ENCODE data around the gene OR3A2. TPM values are rescaled to one million over a fixed set of nuclear protein-coding genes. Genes with fewer than 3 reads are reported as not detected.
A peak's percentile ranks its signal among the peaks of the same experiment; 100 is the strongest.
"Not testable (repeated sequence)": the region's sequence is repeated elsewhere in the genome, so short reads cannot be mapped to it uniquely, and the experiment has no call there.

Gene OR3A2
- under 1 TPM; 0.24 to 0.87 TPM for total RNA-seq
- polyA plus RNA-seq (ENCODE audit: insufficient read length in 6 of 6) = under 1 TPM; 0.08 to 0.77 (median 0.13) TPM
- long read RNA-seq, donor 1 = 0 reads
- long read RNA-seq, donor 2 = 0 reads
- long read RNA-seq, donor 3 = 0 reads
- long read RNA-seq, donor 4 = 0 reads
- long read RNA-seq, donor 5 = 0 reads
- long read RNA-seq, donor 6 = 0 reads
- long read RNA-seq, donor 7 = 0 reads
- long read RNA-seq, donor 8 = 0 reads
- long read RNA-seq, donor 9 = 0 reads
- long read RNA-seq, donor 10 = 0 reads
- long read RNA-seq, donor 11 = 0 reads
- long read RNA-seq, donor 12, partial matches to known transcripts = 32 of 32 reads
- long read RNA-seq, donor 12, other reads (novel, unspliced or antisense) = 0 of 32 reads

- Histone ChIP-seq H3K27me3 (peaks cover 20 to 69% of the 10 kb centered on the region in 2 donors), H3K27ac (no peak within 1 kb of the TSS), H3K4me1 (no peaks in the 10 kb centered on the region), H3K9me3 (peaks cover 0 to 2% of the 10 kb centered on the region in 2 donors), H3K4me3 (peak within 1 kb of the TSS in 1 of 2 donors; percentile 3), H3K36me3 (no peaks in the 10 kb centered on the region)
- no peak for TF ChIP-seq CTCF (IDR thresholded peaks at IDR 0.05)
- intact Hi-C loops (cut with DNase I) = no loop called here
- ATAC-seq = peak; percentile 36
- peak in 1 of 4 donors; percentile 65 for DNase-seq
These were observed at the start of gene OR3A2 for GRCh38 chr17:3385869-3386816. OR3A2 (minus strand) TSS chr17:3386308.

- TF ChIP-seq CTCF (IDR thresholded peaks at IDR 0.05) = no peak
- Histone ChIP-seq H3K4me3 (no peak within 1 kb of the TSS), H3K9me3 (peaks cover 0 to 17% of the 10 kb centered on the region in 2 donors), H3K27ac (no peak within 1 kb of the TSS), H3K27me3 (peaks cover 0 to 7% of the 10 kb centered on the region in 2 donors), H3K4me1 (no peaks in the 10 kb centered on the region), H3K36me3 (no peaks in the 10 kb centered on the region)
- DNase-seq (no peak), ATAC-seq (no peak)
- intact Hi-C loops (cut with DNase I) = no loop called here
These were observed 47.6 kb upstream of the OR3A2 start, which contains the start of gene OR1E2 for GRCh38 chr17:3433741-3434140. OR1E2 (minus strand) TSS chr17:3433841; CDS start chr17:3433841, 0 bp downstream.

GRCh38 chr17:3433215-3433614 is 47.1 kb upstream of the OR3A2 start:
- H3K4me3 ChIP-seq; H3K4me1 ChIP-seq; H3K27me3 ChIP-seq; H3K36me3 ChIP-seq; intact Hi-C loops (cut with DNase I); H3K27ac ChIP-seq: not testable (repeated sequence)
- DNase-seq (peak in 1 of 4 donors; percentile 6), ATAC-seq (peak; percentile 75)
- H3K9me3 ChIP-seq = peaks cover 0 to 17% of the 10 kb centered on the region in 2 donors

GRCh38 chr17:3418222-3418621 is 32.1 kb upstream of the OR3A2 start:
- TF ChIP-seq CTCF (IDR thresholded peaks at IDR 0.05) = no peak
- Histone ChIP-seq H3K27ac (no peak overlapping the region), H3K4me3 (no peak overlapping the region), H3K27me3 (no peaks in the 10 kb centered on the region), H3K4me1 (no peaks in the 10 kb centered on the region), H3K9me3 (no peaks in the 10 kb centered on the region), H3K36me3 (no peaks in the 10 kb centered on the region)
- DNase-seq = no peak
- ATAC-seq = no peak
- intact Hi-C loops (cut with DNase I) = no loop called here

- no peaks in the 10 kb centered on the region for H3K36me3 ChIP-seq
- H3K9me3 ChIP-seq = no peaks in the 10 kb centered on the region
- no peak overlapping the region for H3K4me3 ChIP-seq
- no peaks in the 10 kb centered on the region for H3K27me3 ChIP-seq
- H3K4me1 ChIP-seq = no peaks in the 10 kb centered on the region
- ATAC-seq = no peak
- no peak for TF ChIP-seq CTCF (IDR thresholded peaks at IDR 0.05)
- no peak for DNase-seq
- no peak overlapping the region for H3K27ac ChIP-seq
- intact Hi-C loops (cut with DNase I) = no loop called here
These were observed 29.5 kb upstream of the OR3A2 start for GRCh38 chr17:3415610-3416009.

- H3K36me3 ChIP-seq; ATAC-seq; H3K27ac ChIP-seq; DNase-seq; intact Hi-C loops (cut with DNase I); H3K4me1 ChIP-seq; H3K27me3 ChIP-seq; H3K4me3 ChIP-seq: not testable (repeated sequence)
- H3K9me3 ChIP-seq = peaks cover 0 to 11% of the 10 kb centered on the region in 2 donors
These were observed 26.1 kb upstream of the OR3A2 start for GRCh38 chr17:3412216-3412615.
